CD4-positive, alpha-beta T cell treated with Interleukin-6 for 4 hours (primary cell): ENCODE results near the gene MME.
"Not testable (repeated sequence)": the region's sequence is repeated elsewhere in the genome, so short reads cannot be mapped to it uniquely, and the experiment has no call there.

Experiments
- DNase-seq: peaks from one replicate; pipeline ENCODE4 v3.0.0-alpha.2; 2020; ENCODE audit warnings: mixed read lengths

Gene MME

DNA sequence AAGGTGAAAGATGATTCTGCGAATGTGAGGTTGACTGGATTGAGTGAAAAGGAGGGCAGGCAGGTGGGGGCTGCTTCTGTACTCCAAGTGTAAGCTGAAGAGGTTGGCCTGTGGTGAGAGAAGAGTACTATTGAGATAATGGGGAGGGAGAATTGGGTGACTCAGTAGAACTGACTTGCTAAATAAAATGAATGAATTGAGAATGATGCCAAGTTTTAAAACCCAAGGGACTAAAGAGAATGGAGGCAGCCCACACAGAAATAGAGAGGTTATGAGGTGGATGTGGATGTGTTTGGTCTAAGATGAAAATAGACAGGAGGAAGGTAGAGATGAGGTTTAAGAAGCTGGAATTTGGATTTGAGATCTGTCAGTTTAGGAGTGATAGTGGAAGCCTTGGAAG is 5.9 kb downstream of the MME start:
- no peak for DNase-seq

GRCh38 chr3:155088706-155089345 is 8.7 kb downstream of the MME start:
- no peak for DNase-seq

DNA sequence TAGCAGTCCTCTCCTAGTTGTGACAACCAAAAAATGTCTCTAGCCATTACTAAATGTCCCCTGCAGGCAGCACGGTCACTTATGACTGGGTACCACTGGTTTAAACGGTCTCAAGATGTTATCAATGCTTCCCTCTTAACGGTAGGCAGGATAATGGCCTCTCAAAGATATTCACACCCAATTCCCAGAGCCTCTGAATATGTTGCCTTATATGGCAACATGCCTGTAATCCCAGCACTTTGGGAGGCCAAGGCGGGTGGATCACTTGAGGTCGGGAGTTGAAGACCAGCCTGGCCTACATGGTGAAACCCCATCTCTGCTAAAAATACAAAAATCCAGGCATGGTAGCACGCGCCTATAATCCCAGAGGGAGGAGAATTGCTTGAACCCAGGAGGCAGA is 9.4 kb downstream of the MME start:
- DNase-seq, result no peak

- DNase-seq, result no peak
These were observed 13.1 kb downstream of the MME start for GRCh38 chr3:155093261-155093660.

- no peak for DNase-seq
These were observed 16.3 kb downstream of the MME start for GRCh38 chr3:155096303-155097008.

DNA sequence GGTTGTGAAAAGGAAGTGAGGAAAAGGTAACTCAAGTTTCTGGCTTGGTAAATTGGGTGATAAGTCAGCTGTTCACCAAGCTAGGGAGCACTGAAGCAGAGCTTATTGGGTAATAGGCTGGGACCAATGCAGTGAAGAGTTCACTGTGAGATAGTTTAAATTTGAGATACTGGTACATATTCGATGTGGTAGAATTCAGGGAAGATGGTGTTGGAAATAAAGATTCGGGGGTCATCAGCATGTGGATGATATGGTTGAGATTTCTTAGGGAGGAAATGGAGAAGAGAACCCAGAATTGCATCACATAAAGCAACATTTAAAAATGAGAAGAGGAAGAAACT is 16.9 kb downstream of the MME start:
- DNase-seq, result no peak

DNA sequence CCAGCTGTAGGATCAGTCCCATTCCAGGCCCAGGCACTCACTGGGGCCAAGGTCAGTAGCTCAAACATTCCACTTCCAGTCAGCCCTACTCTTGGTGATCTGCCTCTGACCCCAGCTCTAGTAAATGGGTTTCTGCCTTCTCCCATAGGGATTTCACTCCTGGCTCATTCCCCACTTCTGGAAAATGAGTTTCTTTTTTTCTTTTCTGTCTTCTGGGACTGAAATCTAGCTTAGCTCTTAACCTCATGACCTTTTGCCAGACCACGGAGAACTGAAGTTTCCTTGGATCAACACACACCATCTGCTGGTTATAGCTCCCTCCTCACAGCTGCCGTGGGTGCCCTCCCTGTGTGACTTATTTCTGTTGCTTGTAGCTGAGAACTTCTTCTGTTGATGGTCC is 21.3 kb downstream of the MME start:
- no peak for DNase-seq

DNA sequence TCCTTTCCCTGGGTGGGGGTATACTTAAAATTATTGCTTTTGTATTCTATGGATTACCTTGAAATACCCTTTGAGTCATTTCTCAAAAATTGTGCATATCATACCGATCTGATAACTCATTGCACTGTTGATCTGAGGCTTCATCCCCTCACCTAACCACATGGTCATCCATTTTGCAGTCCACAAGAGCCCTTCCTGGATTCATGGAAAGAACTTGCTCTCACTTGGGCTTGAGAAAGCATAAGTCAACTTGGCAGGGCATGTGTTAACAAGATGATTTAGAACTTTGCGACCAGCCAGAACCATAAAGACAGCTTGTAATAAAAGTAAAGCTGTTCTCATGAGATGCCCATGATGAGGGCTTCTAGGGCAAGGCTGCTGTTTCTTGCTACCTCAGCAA is 22.2 kb downstream of the MME start:
- DNase-seq, result no peak

DNA sequence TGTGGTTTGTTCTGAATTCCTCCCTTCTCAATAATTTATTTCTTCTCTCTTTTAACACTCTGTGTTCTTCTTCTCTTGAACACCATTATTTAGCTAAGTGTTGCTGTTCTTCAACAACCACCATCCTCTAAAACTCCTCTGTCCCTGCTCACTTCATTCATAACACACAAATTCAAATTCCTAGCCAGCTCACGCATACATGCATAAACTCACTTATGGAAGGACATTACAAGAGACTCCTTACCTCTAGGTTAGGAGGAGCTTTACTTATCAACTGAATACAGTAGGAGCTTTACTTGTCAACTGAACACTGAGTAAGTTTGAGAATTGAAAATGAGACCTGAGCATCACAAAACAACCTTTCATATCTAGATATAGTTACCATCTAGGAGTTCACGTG is 23.6 kb downstream of the MME start:
- DNase-seq, result no peak

GRCh38 chr3:155106119-155106518 is 26.0 kb downstream of the MME start:
- DNase-seq, result no peak

GRCh38 chr3:155110022-155110421 is 29.9 kb downstream of the MME start:
- DNase-seq, result no peak

DNA sequence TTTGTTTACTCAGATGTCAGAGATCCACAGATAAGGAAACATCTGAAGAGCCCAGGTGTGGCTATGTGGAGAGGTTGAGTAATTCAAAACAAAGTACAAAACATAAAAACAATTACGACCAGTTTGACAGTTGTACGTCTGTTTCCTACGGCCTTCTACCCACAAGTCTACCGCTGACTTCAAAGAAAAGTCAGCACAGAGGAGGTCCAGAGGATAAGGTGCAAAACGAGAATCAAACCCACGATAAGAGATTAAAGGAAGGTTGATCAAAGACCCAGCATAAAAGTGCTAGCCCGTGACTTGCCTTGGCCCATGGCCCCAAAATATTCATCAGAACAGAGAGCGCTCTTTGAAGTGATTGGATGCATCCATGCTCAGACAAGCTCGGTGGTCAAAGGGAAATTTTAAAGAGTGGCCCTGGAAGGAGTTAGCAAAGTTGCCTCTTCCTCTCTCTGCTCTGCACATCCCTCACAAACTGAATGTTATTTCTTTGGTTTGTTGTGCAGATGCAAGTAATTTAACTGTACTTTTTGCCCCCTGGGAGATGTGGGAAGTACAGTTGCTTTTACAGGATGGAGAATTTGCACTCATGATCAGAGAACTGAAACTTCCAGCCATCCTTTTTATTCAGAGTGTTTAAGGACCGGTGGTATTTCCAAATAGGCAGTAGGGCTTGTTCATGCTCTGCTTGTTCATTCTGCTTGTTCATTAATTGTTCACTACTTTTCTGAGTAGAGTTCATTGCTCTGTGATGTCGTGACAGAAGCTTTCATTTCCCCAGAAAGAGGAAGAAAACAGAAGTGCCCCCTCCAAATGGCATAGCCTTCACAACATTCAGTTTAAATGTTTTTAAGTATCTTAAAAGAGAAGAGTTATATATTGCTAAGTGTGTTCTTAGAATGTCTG is 31.1 kb downstream of the MME start:
- DNase-seq, result no peak

- DNase-seq, result no peak
These were observed 31.9 kb downstream of the MME start for GRCh38 chr3:155111971-155112370.

DNA sequence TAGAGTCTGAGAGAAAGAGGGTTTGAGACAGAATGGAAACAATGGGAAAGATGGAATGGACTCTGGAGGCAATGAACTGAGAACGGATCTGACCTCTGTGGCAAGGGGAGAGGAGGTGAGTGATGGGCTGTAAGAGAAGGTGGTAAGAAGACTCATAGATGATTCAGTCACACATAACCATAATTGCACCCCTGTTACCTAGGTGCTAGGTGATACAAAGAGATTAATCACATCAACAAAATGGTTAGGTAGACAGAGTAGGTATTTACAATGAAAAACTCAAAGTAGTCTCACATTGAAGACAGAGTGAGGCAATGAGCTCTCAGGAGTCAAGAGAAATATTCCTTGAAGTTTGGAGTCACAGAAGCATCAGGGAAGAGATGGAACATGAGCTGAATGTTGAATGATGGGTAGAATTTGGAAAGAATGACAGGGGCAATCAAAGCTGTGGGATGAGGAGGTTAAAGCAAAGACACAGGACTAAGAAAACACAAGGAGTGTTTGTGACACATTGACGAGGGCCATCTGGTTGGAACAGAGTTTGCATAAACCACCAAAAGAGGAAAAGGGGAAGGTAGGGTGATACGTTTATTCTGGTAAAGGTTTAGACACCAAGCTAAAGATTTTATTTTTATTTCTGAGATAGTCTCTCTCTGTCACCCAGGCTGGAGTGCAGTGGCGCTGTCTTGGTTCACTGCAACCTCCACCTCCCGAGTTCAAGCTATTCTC is 32.7 kb downstream of the MME start:
- DNase-seq, result no peak

GRCh38 chr3:155124745-155125144 is 44.6 kb downstream of the MME start:
- DNase-seq, result not testable (repeated sequence)

- DNase-seq, result no peak
These were observed 49.3 kb downstream of the MME start for GRCh38 chr3:155129396-155129795.

DNA sequence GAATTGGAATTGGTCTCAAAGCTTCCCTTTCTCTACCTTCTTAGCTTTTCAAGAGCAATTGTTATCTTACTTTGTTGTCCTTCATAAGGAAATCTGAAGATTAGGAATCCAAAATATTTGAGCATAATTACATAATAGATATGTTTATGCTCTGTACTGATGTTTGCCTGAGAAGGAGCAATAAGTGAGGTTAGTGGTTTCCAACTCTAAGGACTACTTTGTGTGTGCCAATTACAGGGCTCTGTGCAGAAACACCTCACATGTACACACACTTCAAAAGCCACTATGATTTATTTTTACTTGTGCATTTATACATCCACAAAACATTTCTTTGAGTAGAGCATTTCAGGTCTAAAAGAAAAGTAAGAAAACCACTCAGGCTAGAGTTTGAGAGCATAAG is 49.9 kb downstream of the MME start:
- no peak for DNase-seq

GRCh38 chr3:155131104-155131503 is 51.0 kb downstream of the MME start:
- no peak for DNase-seq

DNA sequence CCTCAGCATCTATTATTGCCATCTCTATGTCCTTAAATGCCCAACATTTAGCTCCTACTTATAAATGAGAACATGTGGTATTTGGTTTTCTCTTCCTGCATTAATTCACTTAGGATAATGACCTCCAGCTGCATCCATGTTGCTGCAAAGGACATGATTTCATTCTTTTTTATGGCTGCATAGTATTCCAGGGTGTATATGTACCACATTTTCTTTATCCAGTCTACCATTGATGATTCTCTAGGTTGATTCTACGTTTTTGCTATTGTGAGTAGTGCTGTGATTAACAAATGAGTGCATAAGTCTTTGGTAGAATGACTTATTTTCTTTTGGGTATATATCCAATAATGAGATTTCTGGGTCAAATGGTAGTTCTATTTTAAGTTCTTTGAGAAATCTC is 54.2 kb downstream of the MME start:
- DNase-seq, result not testable (repeated sequence)

GRCh38 chr3:155135003-155135402 is 54.9 kb downstream of the MME start:
- no peak for DNase-seq

- DNase-seq, result no peak
These were observed 58.6 kb downstream of the MME start for GRCh38 chr3:155138677-155139076.

DNA sequence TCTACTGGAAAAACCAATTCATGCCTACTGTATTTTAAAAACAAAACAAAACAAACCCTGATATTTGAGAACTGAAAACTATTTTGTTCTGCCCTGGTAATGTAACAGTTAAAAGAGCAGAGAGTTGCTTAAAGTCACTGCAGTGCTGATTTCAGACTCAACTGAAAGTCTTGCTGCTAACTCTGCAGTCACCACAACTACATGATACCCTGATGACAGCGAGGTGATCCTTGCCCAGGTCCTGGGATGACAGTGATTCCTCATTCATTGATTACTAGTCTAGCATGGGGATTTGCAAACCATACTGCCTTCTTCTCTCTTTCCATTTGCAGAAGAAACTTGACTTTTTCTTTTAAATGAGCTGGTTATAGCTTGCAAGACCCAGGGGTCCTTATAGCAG is 67.5 kb downstream of the MME start:
- DNase-seq, result no peak

DNA sequence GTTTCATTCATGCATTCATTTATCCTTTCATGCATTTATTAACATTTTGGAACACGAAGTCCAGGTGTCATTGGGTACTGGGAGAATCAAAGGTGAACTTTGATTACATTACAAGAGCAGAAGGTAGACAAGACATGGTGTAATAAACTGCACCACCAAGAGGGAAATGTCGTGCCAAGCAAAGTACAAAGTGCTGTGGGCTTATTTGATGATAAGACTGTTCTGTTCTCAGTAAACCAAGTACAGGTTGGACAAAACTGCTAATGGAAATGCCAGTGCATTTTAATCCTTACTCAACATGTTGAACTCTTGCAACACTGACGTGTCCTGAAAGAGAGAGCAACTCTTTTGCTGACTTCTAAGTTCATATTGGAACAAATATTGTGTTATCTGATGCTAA is 69.4 kb downstream of the MME start:
- no peak for DNase-seq
